Right lobe of liver (tissue), 6 donors: ENCODE results near the gene OBSCN. TPM values are rescaled to one million over a fixed set of nuclear protein-coding genes. Genes with fewer than 3 reads are reported as not detected.
A peak's percentile ranks its signal among the peaks of the same experiment; 100 is the strongest.

Source experiments
- ATAC-seq, 4 donors: fragments of 200-7000 bp; cut with Tn5 transposase; one replicate each; pipeline ENCODE4 v1.9.1; 2020; ENCODE audit warnings: mild to moderate bottlenecking in 4 of 4, moderate library complexity in 4 of 4
- DNase-seq, 3 donors: peaks; one replicate each; pipeline ENCODE4 v3.0.0-alpha.2; 2020
- H3K27ac ChIP-seq, 3 donors: fragments of 200-600 bp; one replicate each; pipeline ENCODE4 v1.8.0; 2022
- H3K27me3 ChIP-seq, 2 donors: fragments of 200-600 bp; one replicate each; pipeline ENCODE4 v1.8.0; 2022
- H3K36me3 ChIP-seq, 4 donors: fragments of 200-600 bp; sonication (generic) in 1 of 4; one replicate each; pipeline versions ENCODE4 v1.5.1 to v1.8.0; 2017 to 2022; ENCODE audit warnings: control low read depth in 1 of 4
- H3K4me1 ChIP-seq, 4 donors: fragments of 200-600 bp; sonication (generic) in 1 of 4; one replicate each; pipeline versions ENCODE4 v1.5.1 to v1.8.0; 2017 to 2022; ENCODE audit warnings: control low read depth in 1 of 4
- H3K4me3 ChIP-seq, 3 donors: fragments of 200-600 bp; one replicate each; pipeline ENCODE4 v1.8.0; 2022
- H3K9me3 ChIP-seq, 4 donors: fragments of 200-600 bp; sonication (generic) in 1 of 4; one replicate each; pipeline versions ENCODE4 v1.5.1 to v1.8.0; 2017 to 2022; ENCODE audit warnings: control low read depth in 1 of 4
- CTCF ChIP-seq, 4 donors: fragments of 200-600 bp in 3 of 4; fragments of 450-650 bp in 1 of 4; IDR thresholded peaks; one replicate each; pipeline versions ENCODE4 v1.5.1 to v1.8.0; 2016 to 2022; ENCODE audit warnings: antibody characterized with exemption in 4 of 4, mild to moderate bottlenecking in 2 of 4
- POLR2A ChIP-seq: fragments of 450-650 bp; IDR thresholded peaks from one replicate; pipeline ENCODE4 v1.6.1; 2017; ENCODE audit warnings: antibody characterized with exemption, mild to moderate bottlenecking
- WGBS: methylation state at CpG from one replicate; pipeline ENCODE4 v1.1.6; 2018; ENCODE audit warnings: low coverage, low lambda C conversion rate; ENCODE audit not compliant: insufficient coverage; ENCODE audit errors: missing lambda C conversion rate; 5-methylcytosine and 5-hydroxymethylcytosine counted together
- intact Hi-C, 2 donors: fragments of 100-400 bp; cut with DNase I; formaldehyde crosslinking; loops; one replicate each; pipeline versions ENCODE4 v1.11.2 to v1.14.1; 2022
- total RNA-seq, 6 experiments: library from RNA; depleted of rRNA in 2 of 6; stranded (reverse); fragments of >200 nt in 2 of 6; fragmentation: NEBNext Ultra II Directional in 3 of 6; extraction: Animal tissue kit (Norgen Biotek cat#: 25700) in 3 of 6; gene quantifications; one replicate each; pipeline versions ENCODE4 v1.1.0 to v1.2.4, GENCODE V29; 2016 to 2023
- donor health status: DM: no; HTN: yes; CAD: no.
- donor health status: DM: no; HTN: no; CAD: no.
- donor health status: DM: no; HTN: no; CAD: no.
- donor health status: DM: no; HTN: yes; CAD: no.
- donor health status: DM: no; HTN: yes; CAD: no.

Gene OBSCN
- total RNA-seq, 6 experiments from 2014 or later = 0.43 to 3.5 (median 2.0) TPM

GRCh38 chr1:228270032-228270431 is 62.2 kb downstream of the OBSCN start:
- DNase-seq = no peak

GRCh38 chr1:228271701-228272251 is 63.9 kb downstream of the OBSCN start:
- ATAC-seq (no peak), DNase-seq (no peak)
- 82% methylated on average over 5 of the region's 19 CpGs for WGBS

More at GRCh38 chr1:228270032-228270431, 62.2 kb downstream of the OBSCN start:
- TF ChIP-seq POLR2A = no peak
- TF ChIP-seq CTCF (IDR thresholded peaks at IDR 0.05) = no peak
- Histone ChIP-seq H3K4me3 (no peak overlapping the region), H3K9me3 (no peaks in the 10 kb centered on the region), H3K4me1 (no peaks in the 10 kb centered on the region), H3K27ac (no peak overlapping the region), H3K27me3 (no peaks in the 10 kb centered on the region), H3K36me3 (no peaks in the 10 kb centered on the region)
- intact Hi-C loops = no loop called here
- 67% methylated on average over 1 of the region's 1 CpG for WGBS
- ATAC-seq = peak in 3 of 4 donors; percentile 24 to 66 (median 56)

GRCh38 chr1:228272331-228272791 is 64.5 kb downstream of the OBSCN start:
- Histone ChIP-seq H3K4me1 (no peaks in the 10 kb centered on the region), H3K4me3 (no peak overlapping the region), H3K27ac (no peak overlapping the region), H3K36me3 (no peaks in the 10 kb centered on the region), H3K9me3 (no peaks in the 10 kb centered on the region), H3K27me3 (no peaks in the 10 kb centered on the region)
- 43% methylated on average over 1 of the region's 7 CpGs for WGBS
- no peak for ATAC-seq
- intact Hi-C loops = no loop called here
- DNase-seq = no peak
- no peak for TF ChIP-seq POLR2A
- TF ChIP-seq CTCF (IDR thresholded peaks at IDR 0.05) = no peak

More at GRCh38 chr1:228271701-228272251, 63.9 kb downstream of the OBSCN start:
- H3K27ac ChIP-seq = no peak overlapping the region
- intact Hi-C loops = no loop called here
- H3K4me1 ChIP-seq = no peaks in the 10 kb centered on the region
- TF ChIP-seq POLR2A (no peak), CTCF (IDR thresholded peaks at IDR 0.05) (no peak)
- H3K9me3 ChIP-seq = no peaks in the 10 kb centered on the region
- H3K36me3 ChIP-seq = no peaks in the 10 kb centered on the region
- H3K27me3 ChIP-seq = no peaks in the 10 kb centered on the region
- H3K4me3 ChIP-seq = no peak overlapping the region

- no peaks in the 10 kb centered on the region for H3K27me3 ChIP-seq
- no peak overlapping the region for H3K27ac ChIP-seq
- H3K4me1 ChIP-seq = no peaks in the 10 kb centered on the region
- intact Hi-C loops = no loop called here
- DNase-seq = peak in 1 of 3 donors; percentile 46
- no peak for TF ChIP-seq CTCF (IDR thresholded peaks at IDR 0.05)
- TF ChIP-seq POLR2A = no peak
- no peaks in the 10 kb centered on the region for H3K36me3 ChIP-seq
- H3K4me3 ChIP-seq = no peak overlapping the region
- no peaks in the 10 kb centered on the region for H3K9me3 ChIP-seq
- no peak for ATAC-seq
- WGBS = 84% methylated on average over 5 of the region's 22 CpGs
Observed at GRCh38 chr1:228272831-228273571, 65.2 kb downstream of the OBSCN start.
